AG09319 (cell line): ENCODE results near the gene JKAMP.

Experiments used
- DNase-seq: peaks from one replicate; pipeline ENCODE4 v3.0.0-alpha.2; 2010; ENCODE audit warnings: low read depth; ENCODE audit errors: extremely low read depth
- TF ChIP-seq, protein P1 (sequence below): IDR thresholded peaks from 2 replicates; pipeline ENCODE4 v1.5.1; 2011; ENCODE audit warnings: low read depth, mild to moderate bottlenecking, inconsistent platforms, low read length, moderate library complexity

JKAMP gene

DNA sequence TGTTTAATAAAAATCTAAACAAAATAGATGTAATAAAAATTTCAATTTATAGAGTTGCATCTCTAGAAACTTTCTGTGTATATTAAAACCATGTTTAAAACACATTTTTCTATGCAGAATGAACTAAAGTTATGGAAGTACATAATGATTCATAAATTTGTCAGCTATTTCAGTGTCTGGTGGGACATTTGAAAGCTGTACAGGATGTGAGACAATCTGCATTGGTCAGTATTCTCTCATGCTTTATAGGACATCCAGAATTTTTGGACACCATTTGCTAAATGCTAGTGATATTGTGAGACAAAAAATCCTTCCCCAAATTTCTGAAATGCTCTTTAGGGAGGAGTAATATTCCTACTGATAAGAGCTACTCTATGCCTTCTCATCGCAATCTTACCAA lies 32.5 kb upstream of the JKAMP start:
- DNase-seq: no peak
- TF ChIP-seq, protein P1, sequence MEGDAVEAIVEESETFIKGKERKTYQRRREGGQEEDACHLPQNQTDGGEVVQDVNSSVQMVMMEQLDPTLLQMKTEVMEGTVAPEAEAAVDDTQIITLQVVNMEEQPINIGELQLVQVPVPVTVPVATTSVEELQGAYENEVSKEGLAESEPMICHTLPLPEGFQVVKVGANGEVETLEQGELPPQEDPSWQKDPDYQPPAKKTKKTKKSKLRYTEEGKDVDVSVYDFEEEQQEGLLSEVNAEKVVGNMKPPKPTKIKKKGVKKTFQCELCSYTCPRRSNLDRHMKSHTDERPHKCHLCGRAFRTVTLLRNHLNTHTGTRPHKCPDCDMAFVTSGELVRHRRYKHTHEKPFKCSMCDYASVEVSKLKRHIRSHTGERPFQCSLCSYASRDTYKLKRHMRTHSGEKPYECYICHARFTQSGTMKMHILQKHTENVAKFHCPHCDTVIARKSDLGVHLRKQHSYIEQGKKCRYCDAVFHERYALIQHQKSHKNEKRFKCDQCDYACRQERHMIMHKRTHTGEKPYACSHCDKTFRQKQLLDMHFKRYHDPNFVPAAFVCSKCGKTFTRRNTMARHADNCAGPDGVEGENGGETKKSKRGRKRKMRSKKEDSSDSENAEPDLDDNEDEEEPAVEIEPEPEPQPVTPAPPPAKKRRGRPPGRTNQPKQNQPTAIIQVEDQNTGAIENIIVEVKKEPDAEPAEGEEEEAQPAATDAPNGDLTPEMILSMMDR: no peak

DNA sequence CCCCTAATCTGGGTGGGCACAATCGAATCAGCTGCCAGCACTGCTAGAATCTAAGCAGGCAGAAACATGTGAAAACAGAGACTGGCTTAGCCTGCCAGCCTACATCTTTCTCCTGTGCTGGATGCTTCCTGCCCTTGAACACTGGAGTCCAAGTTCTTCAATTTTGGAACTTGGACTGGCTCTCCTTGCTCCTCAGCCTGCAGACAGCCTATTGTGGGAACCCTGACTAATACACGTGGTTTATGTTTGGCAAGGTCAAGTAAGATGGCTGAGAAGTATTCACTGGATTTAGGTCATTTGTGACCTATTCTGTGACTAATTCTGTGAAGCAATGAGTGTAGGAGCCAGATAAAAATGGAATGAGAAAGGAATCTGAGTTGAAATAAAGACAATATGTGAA lies 30.2 kb upstream of the JKAMP start:
- peak; percentile 72 for DNase-seq

DNA sequence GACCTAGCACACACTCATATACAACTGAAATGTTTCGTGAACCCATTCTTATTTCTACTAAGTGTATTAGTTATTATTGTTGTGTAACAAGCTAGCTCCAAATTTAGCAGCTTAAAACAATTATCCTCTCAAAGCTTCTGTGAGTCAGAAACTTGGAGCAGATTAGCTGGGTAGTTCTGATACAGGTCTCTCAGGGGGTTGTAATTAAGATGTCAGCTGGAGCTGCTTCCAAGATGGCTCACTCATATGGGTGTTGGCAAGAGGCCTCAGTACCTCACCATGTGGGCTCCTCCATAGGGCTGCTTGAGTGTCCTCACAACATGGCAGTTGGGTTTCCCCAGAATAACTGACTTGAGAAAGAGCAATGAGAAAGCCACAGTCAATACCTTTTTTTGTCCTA lies 28.9 kb upstream of the JKAMP start:
- no peak for DNase-seq
- TF ChIP-seq, protein P1: no peak

More for the DNA sequence above, 30.2 kb upstream of the JKAMP start:
- TF ChIP-seq, protein P1: no peak

DNA sequence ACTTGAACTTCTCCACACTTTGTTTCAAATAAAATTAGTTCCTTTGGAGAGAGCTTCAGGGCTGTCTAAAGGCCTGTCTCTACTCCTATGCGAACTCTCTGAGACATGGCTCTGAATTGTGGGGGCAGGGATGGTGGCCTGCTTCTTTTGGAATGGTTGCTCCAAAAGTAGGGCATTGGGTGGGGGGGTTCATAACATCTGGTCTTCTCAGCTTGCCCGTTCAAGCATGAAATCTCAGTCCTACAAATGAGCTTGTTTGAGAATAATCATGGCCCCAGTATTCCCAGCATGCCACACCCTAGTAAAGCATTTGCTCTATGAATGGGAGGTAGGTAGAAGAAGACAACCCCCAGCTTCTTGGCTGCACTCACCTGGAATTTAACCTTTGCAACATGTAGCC lies 25.8 kb upstream of the JKAMP start:
- no peak for DNase-seq
- TF ChIP-seq, protein P1: no peak

DNA sequence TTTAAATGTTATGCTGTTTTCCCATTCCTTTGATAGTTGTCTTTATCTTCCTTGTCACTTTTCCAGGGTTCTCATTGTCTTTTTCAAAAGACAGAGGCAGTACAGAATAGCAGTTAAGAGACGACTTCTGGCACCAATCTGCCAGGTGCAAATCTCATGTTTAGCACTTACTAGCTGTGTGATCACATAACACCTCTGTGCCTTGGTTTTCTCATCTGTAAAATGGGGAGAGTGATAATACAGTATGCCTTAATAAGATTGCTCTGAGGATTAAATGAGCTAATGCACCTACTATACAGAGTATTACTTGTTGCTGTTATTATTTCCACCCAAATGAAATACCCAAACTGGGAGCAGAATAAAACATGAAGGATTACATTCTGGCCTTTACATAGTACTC lies 23.9 kb upstream of the JKAMP start:
- no peak for DNase-seq
- TF ChIP-seq, protein P1: no peak

DNA sequence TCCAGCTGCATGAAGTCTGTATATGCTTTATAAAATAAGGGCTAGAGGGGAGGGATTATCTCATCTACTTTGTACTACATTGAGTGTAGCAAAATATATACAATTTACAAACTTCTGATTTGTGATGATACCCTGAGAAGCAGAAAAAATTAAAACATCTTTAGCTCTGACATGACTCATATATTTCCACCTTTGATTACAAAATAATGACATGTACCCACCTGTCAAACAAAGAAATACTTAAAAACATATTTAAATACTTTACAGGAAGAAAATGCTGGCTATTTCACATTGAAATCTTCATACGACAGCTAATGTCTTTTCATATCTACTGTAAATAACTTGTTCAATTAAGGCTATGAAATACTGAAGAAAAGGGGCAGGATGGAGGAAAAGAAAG lies 22.4 kb upstream of the JKAMP start:
- TF ChIP-seq, protein P1: no peak
- DNase-seq: no peak

DNA sequence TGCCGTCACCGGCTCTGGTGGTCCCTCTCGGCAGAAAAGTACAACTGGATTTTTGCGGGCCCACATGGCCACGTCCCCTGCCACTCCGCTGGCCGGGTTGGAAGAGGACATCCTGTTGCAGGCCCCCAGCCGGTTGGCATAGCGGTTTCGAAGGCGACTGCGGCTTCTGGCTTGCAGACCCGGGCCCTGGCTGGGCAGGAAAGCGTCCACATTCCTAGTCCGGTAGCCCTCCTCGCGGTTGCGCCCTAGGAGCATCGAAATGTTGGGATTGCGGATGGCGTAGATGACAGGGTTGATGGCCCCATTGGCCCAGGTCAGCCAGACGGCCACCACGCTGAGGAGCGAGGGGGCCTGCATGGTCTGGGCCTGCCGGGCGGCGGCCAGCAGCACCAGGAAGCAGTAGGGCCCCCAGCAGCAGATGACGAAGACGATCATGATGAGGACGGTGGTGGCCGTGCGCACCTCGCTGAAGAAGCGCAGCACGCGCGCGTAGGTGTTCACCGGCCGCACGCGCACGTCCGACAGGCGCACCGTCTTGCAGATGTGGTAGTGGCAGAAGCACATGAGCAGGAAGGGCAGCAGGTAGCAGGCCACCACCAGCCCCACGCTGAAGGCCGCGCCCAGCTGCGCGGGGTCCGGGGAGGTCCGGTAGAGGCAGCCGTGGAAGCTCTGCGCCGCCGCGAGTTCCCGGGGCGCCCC lies 20.4 kb upstream of the JKAMP start:
- DNase-seq: no peak
- TF ChIP-seq, protein P1: no peak
